SW480 (cell line): ENCODE results near the gene VSIG8.
"Not testable (repeated sequence)": the region's sequence is repeated elsewhere in the genome, so short reads cannot be mapped to it uniquely, and the experiment has no call there.

Experiments
- DNase-seq: peaks from one replicate; pipeline ENCODE4 v3.0.0-alpha.2; 2016; ENCODE audit warnings: low spot score

VSIG8 gene, protein sequence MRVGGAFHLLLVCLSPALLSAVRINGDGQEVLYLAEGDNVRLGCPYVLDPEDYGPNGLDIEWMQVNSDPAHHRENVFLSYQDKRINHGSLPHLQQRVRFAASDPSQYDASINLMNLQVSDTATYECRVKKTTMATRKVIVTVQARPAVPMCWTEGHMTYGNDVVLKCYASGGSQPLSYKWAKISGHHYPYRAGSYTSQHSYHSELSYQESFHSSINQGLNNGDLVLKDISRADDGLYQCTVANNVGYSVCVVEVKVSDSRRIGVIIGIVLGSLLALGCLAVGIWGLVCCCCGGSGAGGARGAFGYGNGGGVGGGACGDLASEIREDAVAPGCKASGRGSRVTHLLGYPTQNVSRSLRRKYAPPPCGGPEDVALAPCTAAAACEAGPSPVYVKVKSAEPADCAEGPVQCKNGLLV

DNA sequence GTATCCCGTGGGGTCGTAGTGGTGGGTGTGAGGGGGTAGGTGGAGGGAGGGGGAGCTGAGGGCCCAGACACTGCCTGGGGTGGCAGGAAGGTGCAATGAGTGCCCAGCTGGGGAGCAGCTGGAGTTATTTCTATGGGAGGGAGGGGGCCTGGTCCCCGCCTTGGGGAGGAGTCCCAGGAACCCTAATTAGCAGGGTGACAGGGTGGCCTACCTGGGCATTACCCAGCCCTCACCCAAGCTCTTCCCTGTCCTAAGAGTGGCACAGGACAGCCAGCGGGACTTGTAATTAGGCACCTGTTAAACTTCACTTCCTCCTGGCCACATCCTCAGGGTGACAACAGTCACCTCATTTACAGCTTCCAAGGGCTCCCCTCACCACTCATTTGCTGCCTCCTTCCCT is at the start of gene VSIG8:
Gene VSIG8, minus strand, starts transcription at position 101 of the 400 bp plus-strand sequence. CDS start 136 bp downstream, outside the sequence.
- DNase-seq = no peak

DNA sequence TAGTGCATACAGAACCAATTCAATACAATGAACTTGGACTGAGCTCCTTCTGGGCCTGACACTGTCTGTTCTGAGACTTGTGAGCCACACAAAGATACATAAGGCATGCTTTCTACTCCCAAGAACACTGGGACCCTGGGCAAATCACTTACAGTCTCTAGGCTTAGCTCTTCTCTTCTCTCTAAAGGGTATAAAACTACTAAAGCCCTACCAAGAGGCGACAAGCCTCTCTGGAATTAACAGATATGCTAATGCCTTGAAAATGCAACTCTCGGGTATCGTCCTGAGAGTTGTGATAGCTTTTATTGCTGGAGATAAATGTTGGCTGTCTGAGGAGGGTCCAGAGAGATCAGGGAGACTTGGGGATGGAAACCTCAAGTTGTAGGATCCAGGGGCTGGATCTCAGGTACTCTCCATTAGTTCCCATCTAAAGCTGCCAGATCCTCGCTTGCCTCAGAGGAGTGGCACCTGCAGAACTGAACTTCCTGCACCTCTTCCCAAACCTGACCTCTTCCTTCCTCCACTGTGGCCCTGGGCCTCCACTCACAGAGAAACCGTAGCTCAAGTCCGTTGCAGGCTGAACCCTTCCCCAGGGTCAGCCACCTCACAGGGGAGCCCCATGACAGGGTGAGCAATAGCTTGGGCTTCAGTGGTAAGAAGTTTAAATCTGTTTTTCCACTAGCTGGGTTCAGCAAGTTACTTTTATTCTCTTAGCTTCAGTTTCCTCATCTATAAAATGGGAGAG is 49.0 kb upstream of the VSIG8 start:
- DNase-seq = no peak

DNA sequence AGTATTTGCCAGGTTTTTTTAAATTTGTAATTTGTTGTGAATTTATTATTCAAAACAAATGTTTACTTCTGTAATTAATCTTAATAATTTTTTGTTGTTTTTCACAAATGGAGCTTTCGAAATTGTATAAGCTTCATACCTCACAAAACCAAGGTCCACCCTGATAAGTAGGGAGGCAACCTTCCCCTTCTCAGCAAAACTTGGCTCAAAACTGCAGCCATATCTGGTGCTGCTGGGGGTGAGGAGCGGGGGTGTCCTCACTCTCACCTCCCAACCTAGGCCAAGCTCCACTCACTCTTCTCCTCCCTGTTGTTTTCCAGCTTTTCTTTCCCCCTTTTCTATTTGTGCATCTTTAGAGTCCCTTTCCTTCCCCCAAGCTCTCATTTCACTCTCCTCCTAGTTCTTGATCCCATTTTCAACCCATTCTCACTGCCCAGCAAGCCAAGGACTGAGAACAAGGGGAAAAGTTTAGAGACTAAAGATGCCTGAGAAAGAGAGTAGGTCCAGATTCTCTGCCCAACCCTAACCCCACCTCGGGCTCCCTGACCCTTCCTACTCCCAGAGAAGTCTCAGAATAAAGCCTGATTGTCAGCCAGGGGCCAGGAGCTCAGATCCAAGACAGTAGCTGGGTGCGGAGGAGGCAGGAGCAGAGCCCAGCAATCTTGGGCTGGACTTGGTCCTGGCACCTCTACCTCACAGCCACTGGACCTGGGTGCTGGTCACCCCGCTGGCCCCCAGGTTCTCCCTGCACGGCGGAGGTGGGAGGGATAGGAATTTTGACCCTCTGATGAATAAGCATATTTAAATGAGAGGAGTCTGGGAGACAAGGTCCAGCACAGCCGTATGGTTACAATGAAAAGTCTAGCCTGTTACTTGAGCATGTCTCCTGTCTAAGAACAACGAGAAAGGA is 45.8 kb upstream of the VSIG8 start:
- no peak for DNase-seq

DNA sequence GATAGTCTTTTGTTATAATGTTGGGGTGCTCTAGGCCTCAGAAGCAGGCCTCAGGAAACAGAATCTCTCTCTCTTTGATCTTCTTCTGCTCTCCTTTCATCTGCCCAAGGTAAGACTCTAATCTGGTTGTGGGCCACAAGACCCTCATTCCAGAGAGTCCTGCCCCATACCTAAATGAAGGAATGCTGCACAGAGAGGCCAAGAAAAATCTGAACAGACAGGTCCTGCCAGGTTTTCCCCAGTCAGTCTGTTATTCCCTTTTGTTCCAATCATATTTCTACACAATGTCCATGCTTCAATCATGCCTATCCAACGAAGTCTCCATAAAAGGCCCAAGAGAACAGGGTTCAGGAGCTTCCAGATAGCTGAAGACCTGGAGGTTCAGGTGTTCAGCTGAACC is 44.5 kb upstream of the VSIG8 start:
- DNase-seq = no peak

DNA sequence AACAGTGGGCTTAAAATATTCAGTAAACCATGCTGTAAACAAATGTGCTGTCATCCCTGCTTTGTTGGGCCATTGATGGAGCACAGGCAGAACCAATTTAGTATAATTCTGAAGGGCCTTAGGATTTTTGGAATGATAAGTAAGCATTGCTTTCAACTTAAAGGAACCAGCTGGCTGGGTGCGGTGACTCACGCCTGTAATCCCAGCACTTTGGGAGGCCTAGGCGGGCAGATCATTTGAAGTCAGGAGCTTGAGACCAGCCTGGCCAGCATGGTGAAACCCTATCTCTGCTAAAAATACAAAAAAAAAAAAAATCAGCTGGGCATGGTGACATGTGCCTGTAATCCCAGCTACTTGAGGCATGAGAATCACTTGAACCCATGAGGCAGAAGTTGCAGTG is 41.6 kb upstream of the VSIG8 start:
- not testable (repeated sequence) for DNase-seq

DNA sequence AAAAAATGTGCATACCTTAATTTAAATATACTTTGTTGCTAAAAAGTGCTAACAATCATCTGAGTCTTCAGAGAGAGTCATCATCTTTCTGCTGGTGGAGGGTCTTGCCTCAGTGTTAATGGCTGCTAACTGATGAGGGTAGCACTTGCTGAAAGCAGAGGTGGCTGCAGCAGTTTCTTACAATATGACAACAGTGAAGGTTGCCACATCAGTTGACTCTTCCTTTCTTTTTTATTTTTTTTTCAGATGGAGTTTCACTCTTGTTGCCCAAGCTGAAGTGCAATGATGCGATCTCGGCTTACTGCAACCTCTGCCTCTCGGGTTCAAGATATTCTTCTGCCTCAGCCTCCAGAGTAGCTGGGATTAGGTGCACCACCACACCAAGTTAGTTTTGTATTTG is 40.1 kb upstream of the VSIG8 start:
- no peak for DNase-seq

DNA sequence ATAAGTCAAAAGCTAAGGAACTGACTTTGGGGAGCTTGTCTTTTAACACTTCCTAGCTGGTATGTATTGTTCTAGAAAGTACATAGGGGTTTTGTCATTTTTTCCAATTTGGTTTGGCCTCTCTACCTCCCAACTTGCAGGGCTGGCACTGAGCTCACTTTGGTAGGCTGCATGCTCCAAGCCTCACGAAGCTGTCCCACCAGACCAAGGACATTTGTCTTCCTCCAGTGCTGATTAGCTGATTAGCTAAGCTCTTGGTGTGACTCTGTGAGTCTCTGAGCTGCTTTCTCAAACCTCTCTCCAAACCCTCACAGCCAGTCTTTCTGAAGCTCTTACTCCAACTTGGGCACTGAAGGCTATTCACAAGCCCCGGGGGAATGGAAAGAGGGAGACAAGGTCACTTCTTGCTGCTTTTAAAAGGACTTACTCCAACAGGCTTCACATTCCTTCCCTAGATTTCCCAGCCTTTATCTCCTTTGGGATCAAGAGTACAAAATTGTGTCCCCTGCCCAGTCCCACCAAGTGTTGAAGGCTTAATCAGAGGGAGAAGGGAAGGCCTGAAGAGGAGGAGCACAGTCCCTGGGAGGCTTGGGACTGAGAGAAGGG is 38.4 kb upstream of the VSIG8 start:
- DNase-seq = no peak

DNA sequence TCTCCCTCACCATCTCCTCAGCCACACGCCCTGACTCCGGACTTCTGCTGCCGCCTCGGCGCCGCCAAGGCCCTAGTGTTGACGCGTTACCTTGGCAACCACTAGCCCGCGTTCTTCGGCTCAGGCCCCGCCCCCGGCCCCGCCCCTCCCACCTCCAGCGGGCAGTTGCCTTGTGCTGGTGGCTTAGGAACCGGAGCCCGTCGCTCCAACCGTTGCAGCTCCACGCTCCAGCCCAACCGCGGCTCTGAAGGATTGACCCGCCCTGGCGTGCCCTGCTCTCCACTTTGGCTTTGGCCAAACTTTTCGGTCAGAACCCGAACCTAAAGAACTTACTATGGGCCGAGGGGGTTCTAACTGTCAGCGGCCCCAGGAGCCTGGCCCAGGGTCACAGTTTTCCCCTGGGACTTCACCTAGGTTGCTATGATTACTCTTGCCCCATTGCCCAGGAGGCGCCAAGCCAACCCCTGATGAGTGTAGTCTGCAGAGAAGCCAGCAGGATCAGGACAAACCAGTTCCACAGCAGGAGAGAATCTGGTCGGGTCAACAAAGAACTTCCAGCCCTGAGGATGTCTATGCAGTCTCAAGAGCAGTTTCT is 37.7 kb upstream of the VSIG8 start, which contains the start of gene CFAP45:
Gene CFAP45, minus strand, starts transcription at position 80 of the 595 bp plus-strand sequence. Its CDS starts 67 bp downstream, at position 13.
- DNase-seq = no peak

DNA sequence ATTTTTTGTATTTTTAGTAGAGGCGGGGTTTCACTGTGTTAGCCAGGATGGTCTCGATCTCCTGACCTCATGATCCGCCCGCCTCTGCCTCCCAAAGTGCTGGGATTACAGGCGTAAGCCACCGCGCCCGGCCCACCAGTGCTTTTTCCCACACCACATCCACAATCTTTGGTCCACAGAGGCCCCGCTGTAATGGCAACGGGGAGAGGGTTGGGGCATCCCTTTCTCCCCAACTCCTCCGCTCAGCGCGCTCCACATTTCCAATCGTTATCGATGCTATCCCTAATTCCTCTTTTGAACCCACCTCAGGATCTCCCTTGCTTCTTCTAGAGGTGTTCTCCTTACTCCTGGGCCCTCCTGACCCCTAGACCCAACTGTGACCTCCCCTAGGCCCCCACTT is 37.2 kb upstream of the VSIG8 start:
- not testable (repeated sequence) for DNase-seq

DNA sequence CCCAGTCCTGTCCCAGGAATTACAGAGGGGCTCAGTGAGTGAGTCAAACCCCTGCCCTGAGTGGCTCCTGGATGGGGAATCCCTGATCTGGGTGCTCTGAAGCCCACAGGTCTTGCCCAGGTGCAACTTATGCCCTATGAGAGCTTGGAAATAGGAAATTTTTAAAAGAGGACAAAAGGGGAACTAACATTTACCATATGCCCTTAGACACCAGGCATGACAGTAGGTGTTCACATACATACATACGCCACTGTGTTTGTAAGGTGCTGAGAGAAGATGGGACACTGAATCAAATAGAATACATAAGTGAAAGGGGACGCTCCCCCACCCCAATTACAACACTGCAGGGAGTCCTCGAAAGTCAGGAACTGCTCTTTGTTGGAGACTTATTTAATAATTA is 36.1 kb upstream of the VSIG8 start:
- DNase-seq = no peak

DNA sequence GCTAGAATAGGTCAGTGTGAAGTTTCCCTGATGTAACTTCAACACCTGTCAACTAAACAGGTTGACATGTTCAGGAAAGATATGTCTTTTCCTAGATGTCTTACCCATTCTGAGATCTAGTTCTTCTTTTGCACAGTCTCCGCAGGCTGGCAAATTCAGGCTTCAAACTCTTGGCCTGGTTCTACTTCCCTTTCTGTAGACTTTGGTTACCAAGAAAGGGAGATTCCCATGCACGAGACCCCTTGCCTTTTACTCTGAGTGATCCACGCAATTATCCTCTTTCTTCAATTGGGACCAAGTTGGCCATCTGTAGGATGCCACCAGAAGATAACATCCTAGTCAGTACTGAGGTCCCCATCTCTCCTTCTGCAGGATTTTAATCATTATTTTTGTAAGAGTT is 35.5 kb upstream of the VSIG8 start:
- no peak for DNase-seq

DNA sequence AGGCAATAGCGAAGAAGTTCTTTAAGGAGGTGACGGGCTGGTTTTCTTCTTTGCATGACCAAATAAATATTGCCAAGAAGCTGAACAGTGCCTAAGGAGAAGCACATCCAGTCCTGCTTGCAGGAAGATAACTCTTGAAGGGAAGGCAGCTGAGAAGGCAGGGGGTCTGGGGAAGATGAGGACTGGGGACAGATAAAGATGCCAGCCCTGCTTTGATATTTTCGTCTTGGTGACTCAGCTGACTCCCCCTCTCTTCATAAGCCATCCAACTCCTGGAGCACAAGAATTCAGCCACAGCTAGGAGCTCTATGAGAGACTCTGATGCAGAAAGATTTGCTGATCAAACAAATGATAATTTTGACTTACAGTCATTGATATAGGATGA is 34.1 kb upstream of the VSIG8 start:
- DNase-seq = no peak

DNA sequence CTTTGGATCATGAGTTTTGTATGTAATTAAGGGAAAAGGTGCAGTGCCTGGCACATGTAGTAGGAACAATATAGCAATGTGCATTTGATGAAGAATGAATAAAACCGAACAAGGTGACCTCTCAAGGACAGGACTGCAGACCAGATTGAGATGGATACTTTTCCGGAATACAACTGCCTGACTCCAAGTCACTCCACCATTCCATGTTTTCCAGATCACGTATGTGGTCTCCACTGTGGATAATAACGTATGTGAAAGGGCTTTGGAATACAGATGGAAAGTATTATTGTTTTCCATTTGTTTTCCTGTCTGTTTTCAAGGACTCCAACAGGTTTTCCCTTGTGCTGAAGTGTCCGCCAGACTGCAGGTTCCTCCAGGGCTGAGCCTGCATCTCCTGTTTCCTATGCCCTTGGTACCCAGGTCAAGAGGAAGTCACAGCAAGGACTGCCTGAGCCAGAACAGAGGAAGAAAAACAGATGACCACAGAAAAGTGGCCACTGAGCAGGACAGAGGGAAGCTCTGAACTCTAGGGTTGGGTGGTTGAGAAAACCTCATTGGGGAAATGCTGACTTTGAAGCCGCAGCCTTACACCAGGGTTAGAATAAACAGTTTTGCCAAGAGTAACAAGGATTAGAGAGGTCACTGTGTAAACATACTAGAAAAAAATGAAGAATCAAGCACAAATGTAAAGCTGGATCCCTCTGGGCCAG is 33.5 kb upstream of the VSIG8 start:
- DNase-seq = no peak

DNA sequence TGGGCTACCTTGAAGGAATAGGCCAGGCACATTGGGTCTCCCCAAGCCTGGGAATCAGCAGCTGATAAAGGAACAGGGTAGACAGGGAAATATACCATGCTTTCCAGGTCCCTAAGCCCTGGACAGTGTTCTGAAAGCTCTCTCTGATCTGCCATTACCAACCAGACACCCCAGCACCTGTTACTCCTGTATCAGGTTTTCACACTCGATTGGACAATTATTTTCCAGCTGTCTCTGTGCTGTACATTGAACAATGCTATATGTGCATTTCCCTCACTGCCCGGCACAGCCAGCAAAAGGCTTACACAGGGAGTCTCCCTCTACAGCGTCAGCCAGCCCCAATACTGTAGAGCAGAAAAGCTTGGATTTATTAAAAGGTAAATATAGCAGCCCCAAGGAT is 32.8 kb upstream of the VSIG8 start:
- DNase-seq = no peak

DNA sequence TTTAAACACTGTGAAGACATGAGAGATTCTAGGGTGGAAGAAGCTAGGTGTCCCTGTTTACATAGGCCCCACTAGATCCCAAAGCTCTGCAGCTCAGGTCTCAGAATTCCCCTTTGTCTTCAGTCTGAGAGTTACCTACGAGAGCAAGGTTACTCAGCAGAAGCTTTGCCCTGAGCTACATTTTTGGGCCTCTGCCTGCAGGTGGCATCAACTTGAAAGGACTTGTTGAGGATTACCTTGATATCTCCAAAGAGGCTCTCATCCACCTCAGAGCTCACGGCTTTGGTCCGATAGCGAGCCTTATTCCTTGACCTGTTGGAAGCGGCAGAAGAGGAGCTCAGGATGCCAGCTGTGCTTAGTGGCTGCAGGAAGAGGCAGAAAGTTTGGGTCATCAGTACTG is 30.5 kb upstream of the VSIG8 start:
- no peak for DNase-seq

DNA sequence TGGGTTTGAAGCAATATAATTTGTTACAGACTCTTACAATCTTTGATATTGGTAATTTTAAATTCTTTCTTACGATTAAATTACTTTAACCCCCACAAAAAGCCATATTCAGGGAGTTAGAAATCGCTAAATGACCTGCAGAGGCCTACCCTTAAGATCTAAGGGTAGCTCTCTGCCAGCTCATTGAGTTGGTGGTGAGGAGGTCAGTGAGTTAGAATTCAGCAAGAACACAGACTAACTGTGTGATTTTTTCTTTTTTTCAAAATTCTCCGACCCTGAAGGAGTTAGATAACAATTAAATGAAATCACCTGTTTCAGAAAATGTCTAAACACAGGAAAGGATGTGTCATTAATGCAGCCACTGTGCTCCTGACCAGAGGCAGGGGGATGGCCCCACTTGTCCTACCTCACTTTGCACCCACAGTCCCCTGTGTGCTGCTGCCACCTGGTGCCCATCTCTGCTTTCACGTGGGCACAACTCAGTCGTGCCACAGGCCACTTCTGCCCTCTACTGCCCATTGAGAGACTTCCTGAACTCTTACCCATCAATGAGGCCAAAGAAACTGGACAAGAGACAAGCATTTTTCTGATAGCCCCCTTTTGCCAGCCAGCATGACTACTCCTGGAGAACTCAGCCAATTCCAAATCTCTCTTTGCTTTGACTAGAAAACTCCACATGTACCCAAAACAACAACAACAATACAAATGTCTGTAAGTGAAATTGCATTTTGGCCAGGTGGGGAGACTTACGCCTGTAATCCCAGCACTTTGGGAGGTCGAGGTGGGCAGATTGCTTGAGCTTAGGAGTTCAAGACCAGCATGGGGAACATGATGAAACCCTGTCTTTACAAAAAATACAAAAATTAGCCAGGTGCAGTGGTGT is 29.1 kb upstream of the VSIG8 start:
- peak; percentile 83 for DNase-seq

DNA sequence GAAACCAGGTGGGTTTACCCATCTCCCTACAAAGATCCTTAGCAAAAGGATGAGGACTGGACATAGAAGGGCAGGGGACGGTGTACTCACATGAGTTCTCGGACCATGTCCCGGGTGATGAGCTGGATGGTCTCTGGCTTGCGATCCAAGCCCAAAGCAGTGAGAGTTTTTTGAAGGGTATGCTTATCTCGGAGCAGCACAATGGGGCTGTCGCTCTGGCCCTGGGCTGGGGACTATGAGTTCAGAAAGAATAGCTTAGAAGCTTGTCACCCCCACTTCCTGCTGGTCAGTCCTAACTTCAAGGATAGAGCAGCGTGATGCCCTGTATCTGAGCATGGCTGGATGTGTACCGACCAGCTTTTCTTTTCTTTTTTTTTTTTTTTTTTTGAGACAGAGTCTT is 27.9 kb upstream of the VSIG8 start:
- no peak for DNase-seq

DNA sequence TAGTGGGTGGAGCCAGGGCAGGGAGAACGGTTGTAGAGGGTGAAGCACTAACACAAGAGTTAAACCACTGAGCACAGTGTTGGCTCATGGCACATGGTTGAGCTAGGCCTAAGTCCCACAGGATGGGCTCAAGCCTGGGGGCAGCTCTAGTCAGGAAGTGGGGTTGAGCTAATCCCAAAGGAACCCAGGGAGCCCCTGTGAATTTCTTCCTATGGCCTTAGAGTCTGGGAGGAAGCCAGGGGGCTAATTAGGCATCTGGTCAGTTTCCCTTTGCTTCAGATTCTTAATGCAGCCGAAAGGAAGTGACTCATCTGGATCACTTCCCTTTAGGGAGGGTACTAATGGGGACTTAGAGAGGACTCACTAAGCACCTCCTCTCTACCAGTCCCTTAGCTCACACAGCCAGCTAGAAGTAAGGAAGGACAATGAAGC is 27.4 kb upstream of the VSIG8 start:
- peak; percentile 71 for DNase-seq

DNA sequence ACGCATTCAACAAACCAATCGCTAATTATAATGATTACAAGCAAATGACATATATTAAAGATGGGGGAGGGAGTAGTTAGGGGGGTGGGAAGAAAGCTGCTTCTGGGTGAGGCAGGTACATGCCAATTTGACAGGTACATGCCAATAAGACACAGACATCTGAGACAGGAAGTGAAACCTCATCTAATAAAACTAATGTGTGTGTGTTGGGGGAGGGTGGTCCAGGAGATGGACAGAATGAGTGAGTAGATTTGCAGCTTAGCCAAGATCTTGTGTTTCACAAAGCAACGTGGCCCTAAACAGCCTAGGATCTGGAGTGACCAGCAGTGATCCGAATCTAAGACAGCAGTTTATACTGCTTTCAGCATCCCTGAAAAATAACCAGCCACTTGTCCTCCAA is 26.7 kb upstream of the VSIG8 start:
- DNase-seq = no peak

DNA sequence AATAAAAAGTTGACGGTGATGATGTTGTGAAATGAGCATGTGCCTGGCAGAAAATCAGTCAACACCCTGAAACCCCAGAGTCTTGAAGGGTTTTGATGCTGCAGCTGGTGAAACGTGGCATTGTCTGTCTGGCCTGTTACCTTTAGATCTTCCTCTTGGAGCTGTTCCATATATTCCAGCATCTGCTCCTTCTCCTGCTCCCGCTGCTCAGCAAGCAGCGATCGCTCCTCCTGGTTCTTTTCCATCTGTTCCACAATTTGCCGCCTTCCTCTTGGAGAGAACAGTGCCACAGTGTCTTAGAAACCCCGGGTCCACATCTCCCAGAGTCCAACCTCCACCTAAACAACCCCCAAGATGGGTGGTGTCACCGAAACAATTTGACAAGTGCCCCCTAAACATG is 21.8 kb upstream of the VSIG8 start:
- no peak for DNase-seq
